HG03558 (cell line): ENCODE measurements around the gene FN3K.

Experiments used
- ATAC-seq: cut with Tn5 transposase; IDR thresholded peaks from one replicate; pipeline ENCODE4 v1.9.1; 2021; ENCODE audit warnings: moderate number of reproducible peaks; ENCODE audit not compliant: unreplicated experiment; ENCODE audit errors: extremely low read depth

FN3K gene

DNA sequence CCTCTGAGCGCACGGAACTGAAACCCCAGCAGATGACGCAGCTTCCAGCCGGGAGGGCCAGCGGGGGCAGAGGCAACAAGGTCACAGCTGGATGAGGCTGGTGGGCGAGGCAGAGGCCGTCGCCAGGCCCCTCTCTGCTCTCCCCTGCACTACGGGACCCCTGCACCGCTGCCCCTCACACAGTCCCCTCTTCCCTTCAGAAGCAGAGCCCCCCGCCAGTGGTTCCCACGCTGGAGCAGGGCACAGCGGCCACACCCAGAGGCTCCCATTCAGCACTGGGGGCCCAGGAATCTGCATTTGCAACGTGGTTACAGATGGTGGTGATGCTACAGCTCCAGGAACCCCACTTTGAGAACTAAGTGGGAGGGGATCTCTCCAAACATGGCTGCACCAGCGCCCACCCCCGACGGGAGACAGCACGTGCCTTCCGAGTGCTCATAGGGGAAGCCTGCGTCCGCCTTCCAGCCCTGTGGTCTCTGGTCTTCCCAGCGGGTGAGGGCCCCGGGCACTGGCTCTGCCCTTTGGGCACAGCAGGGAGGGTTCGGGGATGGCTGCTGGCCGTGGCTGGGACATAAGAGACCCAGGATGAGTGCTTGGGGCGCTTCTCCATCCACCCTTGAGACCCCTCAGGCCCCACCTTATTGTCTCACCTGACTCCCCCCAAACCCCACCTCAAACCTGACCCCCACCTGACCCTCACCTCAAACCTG, 32.2 kb upstream of the FN3K start:
- ATAC-seq, result no peak

DNA sequence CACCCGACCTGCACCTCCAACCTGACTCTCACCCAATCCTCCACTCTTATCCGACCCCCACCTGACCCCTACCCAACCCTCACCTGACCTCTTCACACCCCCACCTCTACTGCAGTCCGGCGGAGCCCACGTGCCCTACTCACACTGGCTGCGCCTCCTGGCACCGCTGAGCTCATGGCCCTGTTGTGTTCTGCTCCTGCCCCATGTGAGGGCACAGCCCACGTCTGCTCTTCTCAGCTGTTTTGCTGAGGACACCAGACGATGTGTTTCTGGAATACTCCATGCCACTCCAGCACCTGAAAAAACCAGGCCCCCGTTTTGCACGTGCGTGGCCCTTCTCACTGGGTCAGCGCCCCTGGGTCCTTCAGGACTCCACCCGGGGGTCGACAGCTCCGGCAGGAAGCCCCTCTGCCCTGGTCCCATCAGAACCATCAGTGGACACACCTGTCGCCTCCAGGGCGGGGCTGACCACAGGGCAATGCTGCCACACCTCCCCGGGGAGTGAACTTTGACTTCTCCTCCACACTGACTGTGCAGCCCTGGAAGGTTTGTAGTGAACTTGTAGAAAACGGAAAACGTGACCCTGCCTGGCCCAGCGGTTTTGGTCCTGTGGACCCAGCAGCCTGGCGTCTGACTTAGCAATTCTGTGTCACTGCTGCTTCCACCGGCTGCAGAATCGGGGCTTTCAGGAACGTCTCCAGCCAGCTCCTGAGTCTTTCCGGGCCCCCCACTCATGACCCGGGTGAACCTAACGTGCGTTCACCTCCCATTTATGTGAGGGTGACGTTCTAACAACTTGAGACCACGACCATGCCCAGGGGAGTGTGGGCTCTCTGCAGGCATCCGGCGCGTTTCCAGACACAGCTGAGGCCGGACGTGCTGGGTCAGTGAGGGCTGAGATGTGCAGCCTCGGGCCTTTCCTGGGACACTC, 31.2 kb upstream of the FN3K start:
- no peak for ATAC-seq

DNA sequence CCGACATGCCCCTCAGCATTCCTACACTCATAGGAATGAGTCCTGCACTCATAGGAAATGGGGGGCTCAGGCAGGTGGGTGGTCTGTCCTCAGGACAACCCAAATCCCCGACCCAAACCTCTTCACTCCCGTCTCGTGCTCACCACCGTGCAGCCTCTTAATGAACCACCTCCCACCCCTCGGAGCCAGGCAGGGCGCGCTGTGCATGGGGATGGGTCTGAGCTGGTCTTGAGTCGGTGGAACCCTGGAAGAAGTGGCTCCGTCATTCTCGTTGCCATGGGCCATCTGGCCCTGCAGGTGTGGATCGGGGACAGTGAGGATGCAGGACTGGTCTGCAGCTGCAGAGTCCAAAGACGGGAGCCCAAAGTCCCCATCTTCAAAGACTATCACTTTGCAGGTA, 30.5 kb upstream of the FN3K start:
- ATAC-seq, result no peak

DNA sequence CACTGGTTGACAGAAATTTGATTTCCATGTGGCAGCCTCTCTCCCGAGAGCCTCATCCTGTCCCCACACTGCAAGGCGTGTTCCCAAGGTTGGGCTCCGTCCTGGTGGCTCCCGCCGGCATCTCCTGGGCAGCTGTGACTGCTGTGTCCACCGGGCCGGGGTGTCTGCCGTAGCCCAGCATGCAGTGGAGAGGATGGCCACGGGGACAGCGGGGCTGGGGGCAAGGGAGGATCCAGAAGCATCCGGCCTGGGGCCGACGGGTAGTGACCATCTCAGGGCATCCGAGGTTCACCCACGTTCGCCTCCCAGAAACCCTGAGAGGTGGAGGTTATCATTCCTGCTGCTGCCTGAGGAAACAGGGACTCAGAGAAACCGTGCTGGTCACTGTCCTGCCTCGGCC, 29.7 kb upstream of the FN3K start:
- no peak for ATAC-seq

DNA sequence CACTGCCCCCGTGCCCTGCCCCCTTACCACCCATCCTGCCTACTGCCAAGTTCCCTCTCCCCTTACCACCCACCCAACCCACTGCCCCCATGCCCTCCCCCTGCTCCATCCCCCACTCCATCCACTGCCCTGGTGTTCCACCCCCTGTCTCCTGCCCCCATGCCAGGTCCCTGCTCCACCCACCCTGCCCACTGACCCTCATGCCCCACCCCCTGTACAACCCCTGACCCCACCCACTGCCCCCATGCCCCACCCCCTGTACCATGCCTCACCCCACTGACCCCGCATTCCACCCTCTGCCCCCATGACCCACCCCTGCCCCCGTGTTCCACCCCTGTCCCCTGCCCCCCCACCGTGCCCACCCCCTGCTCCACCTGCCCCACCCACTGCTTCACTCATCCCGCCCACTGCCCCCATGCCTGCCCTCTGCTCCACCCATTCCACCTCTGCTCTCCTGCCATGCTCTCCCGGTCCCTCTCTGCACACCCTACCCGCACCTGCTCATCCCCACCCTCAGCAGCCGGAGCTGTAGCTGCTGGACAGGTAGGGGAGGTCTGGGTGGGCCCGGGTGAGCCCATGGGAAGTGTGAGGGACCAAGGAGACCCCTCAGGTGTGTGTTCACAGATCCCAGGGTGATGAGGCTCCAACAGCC, 26.3 kb upstream of the FN3K start:
- no peak for ATAC-seq

DNA sequence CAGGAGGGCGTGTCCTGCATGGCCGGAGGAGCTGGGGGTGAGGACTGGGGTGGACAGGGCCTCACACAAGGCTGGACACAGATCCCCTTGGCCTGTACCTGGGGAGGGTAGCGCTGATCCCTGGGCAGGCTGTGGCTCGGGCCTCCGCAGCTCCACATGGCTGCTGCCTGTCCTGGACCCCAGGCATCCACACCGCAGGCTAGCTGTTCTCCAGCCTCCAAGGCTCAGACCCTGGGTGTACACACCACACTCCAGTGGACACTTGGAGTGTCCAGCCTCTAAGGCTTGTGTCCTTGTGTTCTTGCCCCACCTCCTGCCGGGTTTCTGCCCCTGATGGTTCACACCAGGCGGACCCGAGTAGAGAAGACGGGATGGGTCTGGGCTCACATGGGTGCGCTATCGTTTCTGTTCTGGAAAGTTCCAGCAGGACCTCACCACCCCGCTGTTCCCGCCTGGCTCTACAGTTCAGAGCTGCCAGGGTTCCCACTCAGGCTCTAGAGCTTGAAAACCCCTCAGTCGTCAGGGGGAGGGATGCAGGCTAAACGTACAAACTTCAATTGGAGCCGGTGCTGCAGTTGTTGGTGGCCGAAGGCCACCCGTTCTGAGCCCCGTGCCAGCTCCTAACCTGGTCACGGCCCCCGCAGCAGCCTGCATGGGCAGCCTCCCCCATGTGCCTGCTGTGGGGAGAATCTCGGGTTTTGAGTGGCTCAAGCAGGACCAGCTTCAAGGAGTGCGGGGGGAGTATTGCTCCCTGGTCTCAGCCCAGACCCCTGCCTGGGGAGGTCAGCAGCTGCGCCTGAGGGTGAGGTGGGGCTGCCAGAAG, 25.5 kb upstream of the FN3K start:
- ATAC-seq, result no peak

DNA sequence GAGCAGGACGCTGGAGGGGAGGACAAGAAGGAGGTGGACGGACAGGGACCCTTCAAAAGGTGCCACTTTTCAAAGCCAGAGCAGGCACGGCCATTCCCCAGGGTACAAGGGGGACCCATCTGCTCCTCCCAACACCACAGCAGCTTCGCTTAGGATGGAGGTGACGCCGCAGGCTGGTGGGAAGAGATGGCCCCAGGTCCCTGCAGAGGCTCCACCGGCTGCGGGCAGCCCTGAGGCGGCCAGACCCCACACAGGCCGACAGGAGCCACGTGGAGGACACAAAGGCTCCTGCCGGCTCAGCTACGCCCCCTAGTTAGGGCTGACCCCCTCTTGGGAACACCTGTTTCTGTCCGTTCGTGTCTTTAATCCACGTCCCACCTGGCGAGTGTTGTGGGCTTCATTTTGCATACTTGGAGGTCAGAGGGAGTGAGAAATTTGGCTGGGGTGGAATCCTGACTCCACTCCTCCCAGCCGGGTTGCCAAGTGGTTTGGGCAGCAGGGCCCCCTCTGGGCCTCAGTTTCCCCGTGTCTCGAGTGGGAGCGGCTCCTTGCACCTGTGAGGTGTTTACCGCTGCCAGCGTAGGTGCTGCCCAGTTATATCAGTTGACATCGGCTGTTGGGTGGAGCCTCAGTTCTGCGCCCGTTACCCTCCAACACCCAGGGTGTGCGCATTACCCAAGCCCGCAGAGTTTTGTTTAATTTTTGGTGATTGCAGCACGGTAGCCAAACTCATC, 24.7 kb upstream of the FN3K start:
- ATAC-seq, result no peak

DNA sequence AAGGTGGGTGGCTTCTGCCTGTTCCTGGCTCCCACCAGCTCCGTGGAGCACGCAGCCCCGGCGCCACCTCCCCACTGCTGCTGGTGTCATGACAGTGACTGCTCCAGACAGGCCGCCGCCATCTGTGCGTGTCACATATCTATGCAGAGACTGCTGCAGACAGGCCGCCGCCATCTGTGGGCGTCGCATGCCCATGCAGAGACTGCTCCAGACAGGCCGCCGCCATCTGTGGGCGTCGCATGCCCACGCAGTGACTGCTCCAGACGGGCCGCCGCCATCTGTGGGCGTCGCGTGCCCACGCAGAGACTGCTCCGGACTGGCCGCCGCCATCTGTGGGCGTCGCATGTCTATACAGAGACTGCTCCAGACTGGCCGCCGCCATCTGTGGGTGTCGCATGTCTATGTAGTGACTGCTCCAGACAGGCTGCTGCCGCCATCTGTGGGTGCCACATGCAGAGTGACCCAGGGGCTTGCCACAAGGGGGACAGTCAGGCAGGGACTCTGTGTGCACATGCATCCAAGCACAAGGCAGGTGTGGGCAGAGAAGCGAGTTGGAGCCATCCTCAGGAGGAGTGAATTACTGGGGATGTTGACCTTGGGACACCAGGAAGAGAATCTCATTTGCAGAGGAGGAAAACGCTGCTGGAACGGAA, 22.2 kb upstream of the FN3K start:
- ATAC-seq, result no peak

DNA sequence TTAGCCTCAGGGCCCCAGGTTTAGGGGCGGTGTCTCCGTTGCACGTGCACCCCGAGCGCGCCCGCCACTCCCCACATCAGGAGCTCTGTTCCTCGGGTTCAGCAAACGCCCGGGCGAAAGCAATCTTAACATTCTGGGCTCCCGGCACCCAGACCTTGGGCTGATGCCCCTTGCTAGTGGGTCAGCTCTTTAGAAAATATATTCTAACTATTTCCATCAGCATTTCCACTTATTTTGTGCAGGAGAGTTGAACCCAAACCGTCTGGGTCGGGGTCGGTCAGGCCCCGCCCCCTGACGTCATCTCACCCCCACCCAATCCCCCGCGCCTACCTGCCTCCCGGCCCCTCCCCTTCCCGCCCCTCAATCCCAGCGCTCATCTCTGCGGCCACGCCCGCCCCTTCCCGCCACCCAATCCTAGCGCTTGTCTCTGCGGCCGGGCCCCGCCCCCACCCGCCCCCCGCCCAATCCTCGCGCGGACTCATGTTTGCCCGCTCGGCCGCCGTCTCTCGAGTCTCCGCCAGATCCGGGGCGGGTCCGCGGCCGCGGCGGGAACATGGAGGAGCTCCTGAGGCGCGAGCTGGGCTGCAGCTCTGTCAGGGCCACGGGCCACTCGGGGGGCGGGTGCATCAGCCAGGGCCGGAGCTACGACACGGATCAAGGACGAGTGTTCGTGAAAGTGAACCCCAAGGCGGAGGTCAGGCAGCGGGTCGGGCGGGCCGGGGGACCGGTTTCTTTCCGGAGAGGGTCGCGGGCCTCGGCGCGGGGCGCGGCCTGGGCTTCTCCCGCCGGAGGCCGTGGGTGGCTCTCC, 19.0 kb upstream of the FN3K start, which contains the start of gene FN3KRP:
TSS of gene FN3KRP (plus strand) at position 504 of the 808 bp plus-strand sequence. CDS start at position 554, 50 bp downstream.
- no peak for ATAC-seq

DNA sequence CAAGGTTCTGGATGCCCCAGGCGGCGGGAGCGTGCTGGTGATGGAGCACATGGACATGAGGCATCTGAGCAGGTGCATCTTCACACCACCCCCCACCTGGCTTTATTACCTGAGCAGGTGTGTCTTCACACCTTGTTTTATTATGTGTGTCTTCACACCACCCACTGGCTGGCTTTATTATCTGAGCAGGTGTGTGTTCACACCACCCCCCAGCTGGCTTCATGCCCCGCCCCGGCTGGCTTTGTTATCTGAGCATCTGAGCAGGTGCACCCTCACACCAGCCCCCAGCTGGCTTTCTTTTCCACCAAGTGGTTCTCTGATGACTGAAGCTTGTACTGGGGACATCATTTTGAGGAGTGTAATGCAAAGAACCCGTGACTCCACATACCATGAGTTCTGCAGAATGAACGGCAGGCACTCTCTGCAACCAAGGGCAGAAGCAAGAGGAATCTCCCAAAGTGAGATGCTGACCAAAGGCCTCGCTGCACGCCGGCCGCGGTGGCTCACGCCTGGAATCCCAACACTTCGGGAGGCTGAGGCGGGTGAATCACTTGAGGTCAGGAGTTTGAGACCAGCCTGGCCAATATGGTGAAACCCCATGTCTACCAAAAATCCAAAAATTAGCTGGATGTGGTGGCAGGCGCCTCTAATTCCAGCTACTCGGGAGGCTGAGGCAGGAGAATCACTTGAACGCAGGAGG, 16.3 kb upstream of the FN3K start:
- no peak for ATAC-seq

DNA sequence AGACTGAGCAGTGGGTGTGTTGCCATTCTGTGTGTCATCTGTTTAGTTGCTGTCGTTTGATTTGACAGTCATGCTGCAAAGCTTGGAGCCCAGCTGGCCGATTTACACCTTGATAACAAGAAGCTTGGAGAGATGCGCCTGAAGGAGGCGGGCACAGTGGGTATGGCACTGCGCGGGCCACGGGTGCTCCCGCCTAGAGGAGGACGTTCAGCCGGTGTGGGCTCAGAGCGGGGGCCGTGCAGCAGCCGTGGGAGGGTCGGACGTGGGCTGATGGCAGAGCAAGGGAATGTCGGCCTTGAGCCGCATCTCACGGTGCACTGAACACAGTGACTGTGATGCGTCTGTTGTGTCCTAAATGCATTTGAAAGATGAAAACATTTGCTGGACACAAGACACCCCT, 15.2 kb upstream of the FN3K start:
- ATAC-seq, result no peak

DNA sequence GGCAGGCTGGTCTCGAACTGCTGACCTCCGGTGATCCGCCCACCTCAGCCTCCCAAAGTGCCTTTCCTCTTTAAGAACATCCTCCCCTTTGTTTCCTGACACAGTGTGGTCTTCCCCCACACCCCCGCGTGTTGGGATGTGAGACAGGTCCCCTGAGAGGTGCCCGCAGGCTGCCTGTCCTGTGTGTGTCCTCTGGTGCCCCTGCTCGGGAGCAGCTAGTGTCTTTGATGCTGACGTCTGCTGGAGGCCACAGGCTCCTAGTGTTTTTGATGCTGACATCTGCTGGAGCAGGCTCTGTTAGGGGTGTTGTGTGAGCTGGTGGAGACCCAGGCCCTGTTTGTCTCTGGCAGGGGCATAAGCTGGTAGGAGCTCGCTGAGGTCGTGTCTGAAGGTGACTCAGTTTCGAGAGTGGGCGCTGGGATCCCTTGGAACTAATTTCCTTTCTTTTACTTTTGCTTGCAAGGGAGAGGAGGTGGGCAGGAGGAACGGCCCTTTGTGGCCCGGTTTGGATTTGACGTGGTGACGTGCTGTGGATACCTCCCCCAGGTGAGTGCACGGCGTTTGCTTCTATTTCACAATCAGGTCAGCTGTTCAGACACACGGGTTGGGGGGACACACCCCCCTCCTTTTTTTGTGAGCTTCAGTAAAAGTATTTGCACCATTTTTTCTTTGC, 12.9 kb upstream of the FN3K start:
- no peak for ATAC-seq

DNA sequence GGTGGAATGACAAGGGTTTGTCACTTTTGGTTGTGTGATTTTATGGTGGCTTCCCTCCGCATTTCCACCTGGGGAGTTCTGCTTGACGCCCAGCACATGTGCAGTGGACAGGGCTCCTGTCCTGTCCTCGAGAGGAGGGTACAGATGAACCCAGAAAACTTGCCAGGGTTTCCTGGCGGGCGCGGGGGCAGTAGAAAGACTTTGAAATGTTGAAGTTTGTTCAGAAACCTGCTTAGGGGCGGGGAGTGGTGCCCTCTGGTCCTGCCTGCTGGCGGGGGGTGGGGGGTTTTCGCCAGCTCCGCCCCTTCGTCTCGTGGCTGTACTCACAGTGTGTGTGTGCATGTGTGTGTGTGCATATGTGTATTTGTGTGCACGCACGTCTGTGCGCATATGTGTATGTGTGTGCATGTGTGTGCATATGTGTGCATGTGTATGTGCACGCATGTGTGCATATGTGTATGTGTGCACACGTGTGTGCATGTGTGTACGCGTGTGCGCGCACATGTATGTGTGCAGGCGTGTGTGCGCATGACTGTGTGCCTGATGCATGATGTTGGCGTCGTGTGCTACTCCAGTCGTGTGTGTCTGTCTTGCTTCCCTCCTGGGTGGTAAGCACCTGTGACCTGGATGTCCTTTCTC, 12.1 kb upstream of the FN3K start:
- no peak for ATAC-seq

DNA sequence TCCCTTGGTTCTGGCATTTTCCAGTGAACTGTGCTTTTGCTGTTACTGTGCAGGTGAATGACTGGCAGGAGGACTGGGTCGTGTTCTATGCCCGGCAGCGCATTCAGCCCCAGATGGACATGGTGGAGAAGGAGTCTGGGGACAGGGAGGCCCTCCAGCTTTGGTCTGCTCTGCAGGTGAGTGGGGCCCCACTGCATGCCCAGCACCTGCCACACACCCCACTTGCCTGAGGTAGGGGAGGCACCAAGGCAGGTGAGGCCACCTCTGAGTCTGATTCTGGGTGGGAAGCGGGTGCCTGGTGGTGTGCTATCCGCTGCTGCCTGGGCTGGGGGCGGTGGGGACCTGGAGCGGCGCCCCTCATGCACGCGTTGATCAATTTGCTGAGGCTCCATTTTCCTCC, 9.0 kb upstream of the FN3K start:
- no peak for ATAC-seq

DNA sequence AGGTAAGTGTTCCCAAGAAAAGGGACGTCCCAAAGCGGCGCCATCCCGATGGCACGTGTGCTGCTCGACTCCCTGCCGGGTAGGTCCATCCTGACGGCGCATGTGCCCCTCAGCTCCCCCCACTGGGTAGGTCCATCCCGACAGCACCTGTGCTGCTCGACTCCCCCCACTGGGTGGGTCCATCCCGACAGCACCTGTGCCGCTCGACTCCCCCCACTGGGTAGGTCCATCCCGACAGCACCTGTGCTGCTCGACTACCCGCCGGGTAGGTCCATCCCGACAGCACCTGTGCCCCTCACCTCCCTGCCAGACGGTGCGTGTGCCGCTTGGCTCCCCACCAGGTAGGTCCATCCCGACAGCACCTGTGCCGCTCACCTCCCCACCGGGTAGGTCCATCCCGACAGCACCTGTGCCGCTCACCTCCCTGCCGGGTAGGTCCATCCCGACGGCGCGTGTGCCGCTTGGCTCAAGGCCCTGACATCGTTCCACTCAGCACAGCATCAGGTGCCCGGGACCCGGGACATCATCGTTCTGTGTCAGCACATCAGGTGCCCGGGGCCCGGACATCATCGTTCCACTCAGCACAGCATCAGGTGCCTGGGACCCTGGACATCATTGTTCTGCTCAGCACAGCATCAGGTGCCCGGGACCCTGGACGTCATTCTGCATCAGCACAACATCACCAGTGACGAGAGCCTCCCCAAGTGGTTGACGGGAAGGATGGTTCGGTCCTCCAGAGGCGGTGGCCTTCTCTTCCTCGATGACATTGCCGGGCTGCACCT, 5.7 kb upstream of the FN3K start:
- ATAC-seq, result no peak
